Heart right ventricle (tissue), 16 donors: ENCODE results near the gene PCIF1. TPM values are rescaled to one million over a fixed set of nuclear protein-coding genes. Genes with fewer than 3 reads are reported as not detected.

Experiments used
- ATAC-seq, 8 donors: fragments of 200-7000 bp; cut with Tn5 transposase; one replicate each; pipeline ENCODE4 v1.9.1; 2020; ENCODE audit warnings: mild to moderate bottlenecking in 8 of 8, moderate library complexity in 8 of 8, moderate number of reproducible peaks in 1 of 8
- DNase-seq, 2 donors: peaks; one replicate each; pipeline ENCODE4 v3.0.0-alpha.2; 2020
- H3K27ac ChIP-seq, 10 donors: fragments of 200-600 bp; sonication (generic) in 2 of 10; one replicate each; pipeline versions ENCODE4 v1.5.0 to v1.8.0; 2020 to 2022; ENCODE audit warnings: mild to moderate bottlenecking in 3 of 10
- H3K27me3 ChIP-seq, 7 donors: fragments of 200-600 bp; one replicate each; pipeline ENCODE4 v1.8.0; 2021 to 2022; ENCODE audit warnings: mild to moderate bottlenecking in 2 of 7
- H3K36me3 ChIP-seq, 9 donors: fragments of 200-600 bp; sonication (generic) in 1 of 9; one replicate each; pipeline versions ENCODE4 v1.5.0 to v1.8.0; 2020 to 2022; ENCODE audit warnings: mild to moderate bottlenecking in 2 of 9
- H3K4me1 ChIP-seq, 9 donors: fragments of 200-600 bp; sonication (generic) in 1 of 9; one replicate each; pipeline versions ENCODE4 v1.5.0 to v1.8.0; 2020 to 2022; ENCODE audit warnings: mild to moderate bottlenecking in 4 of 9
- H3K4me3 ChIP-seq, 10 donors: fragments of 200-600 bp; sonication (generic) in 2 of 10; one replicate each; pipeline versions ENCODE4 v1.5.0 to v1.8.0; 2020 to 2022; ENCODE audit warnings: mild to moderate bottlenecking in 7 of 10, moderate library complexity in 2 of 10
- H3K9me3 ChIP-seq, 11 donors: fragments of 200-600 bp in 10 of 11; sonication (generic) in 2 of 11; one replicate each; pipeline versions ENCODE4 v1.5.0 to v1.8.0; 2013 to 2022; ENCODE audit warnings: mild to moderate bottlenecking in 2 of 11, control low read depth in 1 of 11, moderate library complexity in 1 of 11
- WGBS, 2 donors: extraction: QIAGEN DNeasy Blood & Tissue Kit; methylation state at CpG; one replicate each; pipeline ENCODE4 v1.1.7; 2013; ENCODE audit warnings: inconsistent platforms in 1 of 2; 5-methylcytosine and 5-hydroxymethylcytosine counted together
- intact Hi-C, 10 donors: fragments of 100-400 bp; cut with DNase I; formaldehyde crosslinking; loops; one replicate each; pipeline versions ENCODE4 v1.11.1 to v1.14.2; 2022
- polyA plus RNA-seq, 2 donors: library from polyadenylated mRNA; stranded (reverse); fragments of 200-250 nt; gene quantifications; one replicate each; pipeline ENCODE4 v1.2.3, GENCODE V29; 2013
- total RNA-seq, 10 donors: library from RNA; stranded (reverse); fragmentation: NEBNext Ultra II Directional in 3 of 10; extraction: Animal tissue kit (Norgen Biotek cat#: 25700) in 3 of 10; gene quantifications; one replicate each; pipeline versions ENCODE4 v1.2.1 to v1.2.4, GENCODE V29; 2021 to 2023
- TF ChIP-seq, protein P1 (sequence below), 9 donors: fragments of 200-600 bp; sonication (generic) in 2 of 9; IDR thresholded peaks; one replicate each; pipeline versions ENCODE4 v1.5.0 to v1.8.0; 2021 to 2022; ENCODE audit warnings: antibody characterized with exemption in 9 of 9, mild to moderate bottlenecking in 5 of 9, moderate library complexity in 1 of 9
- donor health status: Arrhythmogenic right ventricular cardiomyopathy.
- donor health status: ischemic (EF 13 %, LVEDD 7.1; RV severe dilation, severe dysfunction).
- donor health status: healthy with polysubstance abuse.
- donor health status: DM: no; HTN: yes; CAD: no.
- donor health status: DM: no; HTN: no; CAD: no.
- donor health status: ischemic (EF 25% LVEDD 6.9; RV normal size, moderate dysfunction).
- donor health status: ischemic (EF 25% LVEDD 5.7; RV mildly dilated, moderate dysfunction).
- donor health status: healthy.
- donor health status: DM: yes; HTN: yes; CAD: no.
- donor health status: Ischemic cardiomyopathy.
- donor health status: ischemic (EF 35%, LVEDD 5.7; RV mildly dilated, moderate dysfunction).
- donor health status: nonischemic (EF 11% LVEDD 7.7; RV severe dilation, severe dysfunction).
- donor health status: DM: yes; HTN: yes; CAD: no.
- donor health status: PGD.
- donor health status: ischemic (EF 29% LVEDD 5.4; RV normal size, mild dysfunction).
- donor health status: nonischemic (EF 23%, LVEDD 6.1; RV moderate dilation, normal function).

PCIF1 gene
- total and polyA plus RNA-seq, 12 donors = 20.8 to 33.1 (median 27.4) TPM

DNA sequence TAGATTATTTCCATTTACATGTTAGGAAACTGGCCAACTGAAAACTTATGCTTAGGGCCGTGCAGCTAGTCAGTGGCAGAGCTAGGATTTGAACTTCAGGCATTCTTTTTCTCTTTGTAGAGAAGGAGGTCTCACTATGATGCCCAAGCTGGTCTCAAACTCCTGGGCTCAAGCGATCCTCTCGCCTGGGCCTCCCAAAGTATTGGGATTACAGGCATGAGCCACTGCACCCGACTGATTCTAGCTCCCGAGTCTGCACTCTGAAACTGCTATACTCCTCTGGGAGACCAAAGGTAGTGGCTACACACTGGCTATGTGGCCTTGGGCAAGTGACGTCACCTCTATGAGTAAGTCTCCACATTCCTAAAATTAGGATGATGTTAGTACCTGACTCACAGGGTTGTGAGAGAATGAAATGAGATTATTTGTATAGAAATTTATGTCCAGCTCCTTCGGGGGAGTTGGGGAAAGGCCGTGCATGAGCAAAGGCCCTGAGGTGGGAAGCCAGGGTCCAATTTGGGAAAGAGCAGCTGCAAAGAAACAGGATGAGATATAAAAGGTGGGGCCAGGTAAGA lies 28.9 kb upstream of the PCIF1 start:
- Histone ChIP-seq H3K36me3 (peaks cover 0 to 91% (median 4%) of the 10 kb centered on the region in 9 donors), H3K4me3 (no peak overlapping the region), H3K27ac (no peak overlapping the region), H3K27me3 (no peaks in the 10 kb centered on the region), H3K4me1 (peaks cover 0 to 15% (median 4%) of the 10 kb centered on the region in 9 donors), H3K9me3 (no peaks in the 10 kb centered on the region)
- intact Hi-C loops = no loop called here
- DNase-seq (no peak), ATAC-seq (no peak)
- TF ChIP-seq, protein P1, sequence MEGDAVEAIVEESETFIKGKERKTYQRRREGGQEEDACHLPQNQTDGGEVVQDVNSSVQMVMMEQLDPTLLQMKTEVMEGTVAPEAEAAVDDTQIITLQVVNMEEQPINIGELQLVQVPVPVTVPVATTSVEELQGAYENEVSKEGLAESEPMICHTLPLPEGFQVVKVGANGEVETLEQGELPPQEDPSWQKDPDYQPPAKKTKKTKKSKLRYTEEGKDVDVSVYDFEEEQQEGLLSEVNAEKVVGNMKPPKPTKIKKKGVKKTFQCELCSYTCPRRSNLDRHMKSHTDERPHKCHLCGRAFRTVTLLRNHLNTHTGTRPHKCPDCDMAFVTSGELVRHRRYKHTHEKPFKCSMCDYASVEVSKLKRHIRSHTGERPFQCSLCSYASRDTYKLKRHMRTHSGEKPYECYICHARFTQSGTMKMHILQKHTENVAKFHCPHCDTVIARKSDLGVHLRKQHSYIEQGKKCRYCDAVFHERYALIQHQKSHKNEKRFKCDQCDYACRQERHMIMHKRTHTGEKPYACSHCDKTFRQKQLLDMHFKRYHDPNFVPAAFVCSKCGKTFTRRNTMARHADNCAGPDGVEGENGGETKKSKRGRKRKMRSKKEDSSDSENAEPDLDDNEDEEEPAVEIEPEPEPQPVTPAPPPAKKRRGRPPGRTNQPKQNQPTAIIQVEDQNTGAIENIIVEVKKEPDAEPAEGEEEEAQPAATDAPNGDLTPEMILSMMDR (IDR thresholded peaks at IDR 0.05) = no peak
- WGBS, 2 donors = 91 to 93% methylated on average over 8 of the region's 8 CpGs

DNA sequence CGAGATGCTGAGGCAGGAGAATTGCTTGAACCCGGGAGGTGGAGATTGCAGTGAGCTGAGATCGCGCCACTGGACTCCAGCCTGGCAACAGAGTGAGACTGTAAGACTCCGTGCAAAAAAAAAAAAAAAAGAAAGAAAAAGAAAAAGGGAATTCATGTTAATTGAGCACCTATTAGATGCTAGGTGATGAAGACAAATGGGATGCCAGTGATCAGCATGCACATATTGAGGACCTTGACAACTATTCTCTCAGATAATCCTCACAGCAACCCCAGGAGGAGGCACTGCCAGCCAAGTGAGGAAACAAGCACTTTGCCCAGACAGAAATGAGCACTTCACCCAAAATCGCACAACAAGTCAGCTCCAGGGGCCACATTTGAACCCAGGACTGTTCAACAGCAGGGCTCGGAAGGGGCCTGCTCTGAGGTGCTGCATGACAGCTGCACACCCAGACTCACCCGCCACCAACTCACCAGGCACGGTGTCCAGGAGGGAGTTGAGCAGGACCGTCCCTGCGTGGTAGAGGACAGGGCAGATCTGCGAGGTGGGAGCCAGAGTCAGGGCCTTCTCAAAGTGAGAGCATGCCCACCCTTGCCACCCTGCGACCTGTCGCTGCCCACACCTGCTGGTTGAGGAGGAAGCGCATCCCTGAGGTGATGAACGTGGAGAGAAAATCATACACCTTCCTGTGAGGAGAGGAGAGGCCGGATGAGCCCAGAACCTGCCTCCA lies 27.1 kb upstream of the PCIF1 start:
- DNase-seq = no peak
- Histone ChIP-seq H3K27me3 (peaks cover 0 to 8% (median 0%) of the 10 kb centered on the region in 7 donors), H3K36me3 (peaks cover 0 to 73% (median 0%) of the 10 kb centered on the region in 9 donors), H3K27ac (no peak overlapping the region), H3K9me3 (no peaks in the 10 kb centered on the region), H3K4me1 (peaks cover 3 to 29% (median 20%) of the 10 kb centered on the region in 9 donors), H3K4me3 (no peak overlapping the region)
- no peak for ATAC-seq
- intact Hi-C loops = no loop called here
- TF ChIP-seq, protein P1 (IDR thresholded peaks at IDR 0.05) = no peak
- WGBS, 2 donors = 92 to 94% methylated on average over 17 of the region's 17 CpGs

DNA sequence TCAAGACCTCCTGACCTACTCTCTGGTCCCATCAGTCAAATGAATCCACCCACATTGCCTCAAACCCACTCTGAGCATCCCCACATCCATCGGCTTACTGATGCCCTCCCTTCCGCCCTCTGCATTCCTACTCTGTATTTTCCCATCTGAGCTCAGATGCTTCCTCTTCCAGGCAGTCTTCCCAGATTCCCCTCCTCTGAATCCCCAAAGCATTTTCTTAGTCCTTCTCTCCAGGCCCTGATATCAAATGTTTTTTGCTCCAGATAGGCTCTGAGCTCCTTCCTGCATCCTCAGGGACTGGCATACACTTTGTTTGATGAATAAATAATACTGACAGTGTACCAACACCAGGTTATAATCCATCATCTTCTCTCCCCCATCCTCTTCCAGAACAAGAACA lies 26.4 kb upstream of the PCIF1 start:
- 95 to 97% methylated on average over 2 of the region's 2 CpGs for WGBS, 2 donors

DNA sequence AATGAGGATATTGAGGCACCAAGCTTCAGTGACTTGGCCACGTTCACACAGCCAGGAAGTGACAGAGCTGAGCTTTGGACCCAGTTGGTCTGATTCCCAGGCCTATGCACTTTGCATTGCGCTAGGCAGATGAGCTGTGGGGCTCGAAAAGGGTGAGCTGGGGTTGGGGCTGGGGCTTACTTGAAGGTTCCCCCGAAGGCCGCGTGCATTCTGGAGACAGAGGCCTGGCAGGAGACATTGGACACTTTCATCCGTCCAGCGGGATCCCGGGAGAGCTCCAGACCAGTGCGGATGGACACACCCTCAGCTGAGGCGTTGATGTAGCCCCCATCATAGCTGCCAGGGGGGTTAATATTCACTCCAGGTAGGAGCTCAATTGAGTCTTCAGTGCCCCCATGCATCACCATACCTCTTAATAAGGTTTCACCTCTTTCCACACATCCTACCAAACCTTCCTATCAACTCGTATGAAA lies 25.1 kb upstream of the PCIF1 start:
- no peak for ATAC-seq
- TF ChIP-seq, protein P1 (IDR thresholded peaks at IDR 0.05) = no peak
- H3K4me1 ChIP-seq = peaks cover 6 to 49% (median 27%) of the 10 kb centered on the region in 9 donors
- 90 to 91% methylated on average over 12 of the region's 12 CpGs for WGBS, 2 donors
- intact Hi-C loops = no loop called here
- peaks cover 0 to 53% (median 0%) of the 10 kb centered on the region in 9 donors for H3K36me3 ChIP-seq
- peak overlapping the region in 2 of 10 donors; percentile 83 to 84 for H3K27ac ChIP-seq
- peaks cover 0 to 11% (median 0%) of the 10 kb centered on the region in 7 donors for H3K27me3 ChIP-seq
- no peaks in the 10 kb centered on the region for H3K9me3 ChIP-seq
- H3K4me3 ChIP-seq = peak overlapping the region in 1 of 10 donors; percentile 59
- no peak for DNase-seq

More for the DNA sequence above, 26.4 kb upstream of the PCIF1 start:
- no peaks in the 10 kb centered on the region for H3K9me3 ChIP-seq
- H3K4me1 ChIP-seq = peaks cover 6 to 36% (median 27%) of the 10 kb centered on the region in 9 donors
- H3K4me3 ChIP-seq = no peak overlapping the region
- DNase-seq = no peak
- peaks cover 0 to 11% (median 0%) of the 10 kb centered on the region in 7 donors for H3K27me3 ChIP-seq
- TF ChIP-seq, protein P1 (IDR thresholded peaks at IDR 0.05) = no peak
- no peak for ATAC-seq
- intact Hi-C loops = no loop called here
- H3K27ac ChIP-seq = no peak overlapping the region
- H3K36me3 ChIP-seq = peaks cover 0 to 66% (median 0%) of the 10 kb centered on the region in 9 donors
